Measurements from ENCODE around the gene CYBC1. TPM values are rescaled to one million over a fixed set of nuclear protein-coding genes. Genes with fewer than 3 reads are reported as not detected.
"Not testable (repeated sequence)": the region's sequence is repeated elsewhere in the genome, so short reads cannot be mapped to it uniquely, and the experiment has no call there.

CYBC1 gene
- polyA plus RNA-seq, 1 donor from 2014 or later, result 66.6 TPM

DNA sequence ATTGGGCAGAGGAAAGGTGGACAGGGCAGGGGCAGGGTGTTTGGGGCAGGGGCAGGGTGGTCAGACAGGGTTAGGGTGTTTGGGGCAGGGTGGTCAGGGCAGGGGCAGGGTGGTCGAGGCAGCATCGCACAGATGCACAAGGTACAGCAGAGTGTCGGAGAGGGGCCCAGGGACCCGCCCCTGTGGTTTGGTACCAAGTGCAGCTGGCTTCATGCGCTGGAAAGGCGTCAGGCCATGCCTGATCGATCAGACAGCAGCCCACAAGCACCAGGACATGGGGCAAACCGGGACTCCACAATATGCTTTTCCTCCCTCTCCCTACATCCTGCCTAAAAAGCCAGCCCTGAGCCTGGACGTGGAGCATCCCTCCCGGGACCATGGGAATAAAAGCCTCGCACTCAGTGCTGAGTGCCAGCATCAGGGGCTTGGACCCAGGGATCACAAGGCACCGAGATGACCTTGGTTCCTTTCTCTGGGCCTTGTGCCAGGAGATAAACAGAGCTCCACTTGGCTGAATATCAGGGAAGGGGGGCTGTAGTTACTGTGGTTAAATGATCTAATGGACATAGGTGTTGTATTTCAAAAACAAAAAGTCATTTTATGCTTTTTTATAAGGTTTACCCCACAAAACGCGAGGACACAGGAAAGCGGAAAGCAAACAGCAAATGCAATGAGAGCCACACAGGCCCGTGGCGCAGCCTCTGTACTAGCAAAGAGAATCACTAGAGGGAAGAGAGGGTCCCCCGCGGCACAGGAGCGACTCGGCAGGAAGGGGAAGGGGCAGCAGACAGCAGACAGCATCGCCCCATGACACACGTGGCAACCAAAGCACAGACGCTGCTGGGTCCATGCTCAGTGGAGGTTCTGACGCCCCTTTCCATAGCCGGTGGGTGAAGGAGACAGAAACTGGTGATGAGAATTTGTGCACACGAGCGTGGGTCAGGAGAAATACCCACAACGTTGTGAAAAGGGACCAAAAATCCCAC lies 37.7 kb downstream of the CYBC1 start:
- H4K20me1 ChIP-seq (ENCODE audit: insufficient read depth), result no peaks in the 10 kb centered on the region

DNA sequence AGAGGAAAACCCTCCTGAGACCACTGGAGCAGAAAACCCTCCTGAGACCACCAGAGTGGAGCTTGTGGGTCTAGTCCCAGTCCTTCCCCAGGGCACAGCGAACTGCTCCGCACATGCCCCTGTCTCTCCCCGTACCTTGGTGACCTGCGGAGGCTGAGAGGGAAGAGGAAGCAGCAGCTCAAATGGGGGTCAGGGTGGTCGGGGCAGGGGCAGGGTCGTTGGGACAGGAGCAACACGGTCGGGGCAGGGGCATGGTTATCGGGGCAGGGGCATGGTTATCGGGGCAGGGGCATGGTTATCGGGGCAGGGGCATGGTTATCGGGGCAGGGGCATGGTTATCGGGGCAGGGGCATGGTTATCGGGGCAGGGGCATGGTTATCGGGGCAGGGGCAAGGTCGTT lies 38.5 kb downstream of the CYBC1 start:
- H3K9me2 ChIP-seq (ENCODE audit: insufficient read depth, low read length); H3K9me3 ChIP-seq (ENCODE audit: low read length); H3F3A ChIP-seq (ENCODE audit: insufficient read depth, low read length, poor library complexity, severe bottlenecking); H3K27me3 ChIP-seq (ENCODE audit: insufficient read depth, low read depth, low read length); H3K4me3 ChIP-seq (ENCODE audit: low read length); H3K4me2 ChIP-seq (ENCODE audit: low read length); H3K27ac ChIP-seq (ENCODE audit: low read length); H3K36me3 ChIP-seq (ENCODE audit: insufficient read depth, low read length); H3K79me2 ChIP-seq (replicated peaks; ENCODE audit: insufficient read depth, low read length); H2AFZ ChIP-seq (ENCODE audit: low read depth, low read length); H3K9ac ChIP-seq (ENCODE audit: low read length); H4K20me1 ChIP-seq (ENCODE audit: insufficient read depth): not testable (repeated sequence)

More for the DNA sequence above, 37.7 kb downstream of the CYBC1 start:
- no peaks in the 10 kb centered on the region for H3F3A ChIP-seq (ENCODE audit: insufficient read depth, low read length, poor library complexity, severe bottlenecking)
- no peaks in the 10 kb centered on the region for H3K27me3 ChIP-seq (ENCODE audit: insufficient read depth, low read depth, low read length)
- no peak overlapping the region for H3K4me3 ChIP-seq (ENCODE audit: low read length)
- no peak overlapping the region for H2AFZ ChIP-seq (ENCODE audit: low read depth, low read length)
- TF ChIP-seq REST (IDR thresholded peaks at IDR 0.05; ENCODE audit: borderline replicate concordance) (no peak), MXI1 (conservative IDR thresholded peaks at IDR 0.05; ENCODE audit: poor library complexity, severe bottlenecking) (no peak), EZH2 (IDR thresholded peaks at IDR 0.05; ENCODE audit: borderline replicate concordance, insufficient read depth, low read length, poor library complexity, severe bottlenecking) (no peak), EP300 (conservative IDR thresholded peaks at IDR 0.05; ENCODE audit: poor library complexity, severe bottlenecking) (no peak), RAD21 (conservative IDR thresholded peaks at IDR 0.05) (no peak), TAF1 (IDR thresholded peaks at IDR 0.05; ENCODE audit: low read depth) (no peak), SMC3 (conservative IDR thresholded peaks at IDR 0.05; ENCODE audit: poor library complexity) (no peak), POLR2AphosphoS5 (IDR thresholded peaks at IDR 0.05) (no peak)
- TF ChIP-seq, protein P1, sequence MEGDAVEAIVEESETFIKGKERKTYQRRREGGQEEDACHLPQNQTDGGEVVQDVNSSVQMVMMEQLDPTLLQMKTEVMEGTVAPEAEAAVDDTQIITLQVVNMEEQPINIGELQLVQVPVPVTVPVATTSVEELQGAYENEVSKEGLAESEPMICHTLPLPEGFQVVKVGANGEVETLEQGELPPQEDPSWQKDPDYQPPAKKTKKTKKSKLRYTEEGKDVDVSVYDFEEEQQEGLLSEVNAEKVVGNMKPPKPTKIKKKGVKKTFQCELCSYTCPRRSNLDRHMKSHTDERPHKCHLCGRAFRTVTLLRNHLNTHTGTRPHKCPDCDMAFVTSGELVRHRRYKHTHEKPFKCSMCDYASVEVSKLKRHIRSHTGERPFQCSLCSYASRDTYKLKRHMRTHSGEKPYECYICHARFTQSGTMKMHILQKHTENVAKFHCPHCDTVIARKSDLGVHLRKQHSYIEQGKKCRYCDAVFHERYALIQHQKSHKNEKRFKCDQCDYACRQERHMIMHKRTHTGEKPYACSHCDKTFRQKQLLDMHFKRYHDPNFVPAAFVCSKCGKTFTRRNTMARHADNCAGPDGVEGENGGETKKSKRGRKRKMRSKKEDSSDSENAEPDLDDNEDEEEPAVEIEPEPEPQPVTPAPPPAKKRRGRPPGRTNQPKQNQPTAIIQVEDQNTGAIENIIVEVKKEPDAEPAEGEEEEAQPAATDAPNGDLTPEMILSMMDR (IDR thresholded peaks at IDR 0.05; ENCODE audit: poor library complexity, severe bottlenecking), result no peak
- no peaks in the 10 kb centered on the region for H3K79me2 ChIP-seq (replicated peaks; ENCODE audit: insufficient read depth, low read length)
- no peaks in the 10 kb centered on the region for H3K36me3 ChIP-seq (ENCODE audit: insufficient read depth, low read length)
- H3K4me2 ChIP-seq (ENCODE audit: low read length), result no peak overlapping the region
- H3K9me2 ChIP-seq (ENCODE audit: insufficient read depth, low read length), result no peaks in the 10 kb centered on the region
- H3K9me3 ChIP-seq (ENCODE audit: low read length), result no peaks in the 10 kb centered on the region
- H3K9ac ChIP-seq (ENCODE audit: low read length), result no peak overlapping the region
- no peak overlapping the region for H3K27ac ChIP-seq (ENCODE audit: low read length)

All from neural cell (in vitro differentiated cells).